Measurements from ENCODE around the gene COL15A1. TPM values are rescaled to one million over a fixed set of nuclear protein-coding genes. Genes with fewer than 3 reads are reported as not detected.

COL15A1 gene
- polyA plus RNA-seq, 1 donor: 227 TPM

DNA sequence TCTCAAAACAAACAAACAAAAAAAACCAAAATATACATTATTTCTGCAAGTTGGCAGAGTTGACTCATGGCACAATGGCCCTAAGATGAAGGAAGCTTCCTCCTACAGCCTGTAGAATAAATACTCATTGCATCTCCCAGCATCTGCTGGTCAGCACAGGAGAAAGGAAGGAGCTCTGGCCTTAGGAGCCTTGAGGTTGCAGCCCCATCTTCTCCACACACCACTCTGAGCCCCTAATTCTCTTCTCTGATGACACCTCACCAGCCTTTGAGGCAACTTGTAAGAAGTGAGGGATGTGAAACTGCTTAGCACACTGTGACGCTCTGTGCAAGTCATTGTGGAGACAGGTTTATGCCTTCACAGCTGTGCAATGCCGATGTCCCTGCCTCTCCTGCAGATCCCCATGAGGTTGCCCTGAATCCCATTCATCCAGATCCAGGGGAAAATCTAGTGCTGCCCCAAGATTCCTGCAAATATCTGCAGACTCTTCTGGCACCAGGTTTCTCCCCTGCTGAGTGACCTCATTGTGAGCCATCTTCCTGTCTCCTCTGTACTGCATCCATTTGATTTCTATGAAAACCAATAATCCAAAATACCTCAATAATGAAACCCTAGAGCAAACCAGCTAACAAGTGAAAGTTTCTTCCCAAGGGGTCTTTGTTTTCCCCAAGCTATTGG lies 95.9 kb downstream of the COL15A1 start:
- no peak for DNase-seq

DNA sequence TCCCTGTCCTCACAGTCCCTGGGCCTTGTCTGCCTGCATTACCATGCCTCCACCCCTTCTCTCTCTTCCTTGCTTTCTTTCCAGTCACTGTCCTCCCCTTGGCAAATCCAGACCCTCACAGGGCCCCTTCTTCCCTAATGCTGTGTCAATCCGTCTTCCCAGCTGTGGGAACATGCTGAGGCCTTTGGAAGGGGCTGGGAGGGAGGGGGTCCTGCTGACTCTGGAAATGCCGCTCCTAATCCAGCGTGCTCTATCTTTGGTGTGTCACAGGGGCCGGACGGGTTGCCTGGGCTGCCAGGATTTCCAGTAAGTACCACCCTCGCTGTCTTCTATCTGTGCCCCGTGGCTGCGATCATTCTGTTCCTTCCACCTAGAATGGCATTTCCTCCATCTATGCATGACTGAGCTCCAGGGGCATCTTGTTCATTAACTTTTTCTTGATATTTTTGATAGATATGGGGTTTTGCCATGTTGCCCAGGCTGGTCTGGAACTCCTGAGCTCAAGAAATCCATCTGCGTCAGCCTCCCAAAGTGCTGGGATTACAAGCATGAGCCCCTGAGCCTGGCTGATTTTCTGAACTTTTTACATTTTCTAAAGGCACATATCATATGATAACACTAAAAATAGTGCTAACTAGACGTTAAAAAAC lies 96.7 kb downstream of the COL15A1 start:
- no peak for DNase-seq

DNA sequence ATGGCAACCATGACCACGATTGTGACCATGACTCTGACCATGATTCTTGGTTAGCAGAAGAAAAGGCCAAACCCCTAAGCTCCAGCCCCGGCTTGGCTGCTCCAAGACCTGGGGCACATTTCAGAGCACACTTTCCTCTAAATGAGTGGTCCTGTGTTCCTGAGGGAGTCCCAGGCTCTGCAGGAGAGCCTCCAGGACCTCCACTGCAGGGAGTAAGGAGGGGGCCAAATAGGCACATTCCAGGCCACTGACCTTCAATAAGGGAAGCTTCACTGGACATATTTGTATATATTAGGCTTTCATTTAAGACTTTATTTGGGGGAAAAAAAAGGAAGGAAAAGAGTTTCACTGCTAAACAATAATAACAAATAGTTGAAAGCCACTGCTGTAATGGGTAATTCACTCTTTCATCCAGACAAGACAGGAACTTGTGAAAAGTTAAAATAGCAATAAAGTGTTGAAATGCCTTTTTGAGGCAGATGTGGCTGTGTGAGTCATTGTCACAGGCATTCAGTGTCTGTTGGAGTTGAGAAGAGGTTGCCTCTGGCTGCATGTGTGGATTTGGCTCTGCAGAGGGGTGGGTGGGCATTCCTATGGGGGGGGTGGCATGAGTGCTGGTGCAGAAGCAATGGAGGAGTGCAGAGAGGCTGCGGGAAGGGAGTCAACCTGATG lies 97.3 kb downstream of the COL15A1 start:
- no peak for DNase-seq

DNA sequence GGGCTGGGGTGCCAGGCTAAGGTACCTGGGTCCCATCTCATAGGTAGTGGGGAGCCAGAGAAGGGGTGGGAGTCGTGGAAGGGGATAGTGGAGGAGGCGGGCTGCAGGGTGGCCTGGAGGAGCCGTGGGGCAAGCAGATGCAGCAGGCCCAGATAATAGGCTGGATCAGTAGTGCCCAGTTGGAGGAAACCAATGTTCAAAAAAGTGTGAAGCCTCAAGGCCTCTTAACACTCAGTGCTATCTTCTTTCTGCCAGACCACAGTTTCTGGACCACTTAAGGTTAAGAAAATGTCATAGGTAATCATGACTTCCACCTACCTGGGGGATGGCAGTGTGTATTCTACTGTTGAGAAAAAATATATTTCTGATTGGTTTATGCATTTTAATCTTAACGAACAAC lies 97.9 kb downstream of the COL15A1 start:
- DNase-seq: no peak

DNA sequence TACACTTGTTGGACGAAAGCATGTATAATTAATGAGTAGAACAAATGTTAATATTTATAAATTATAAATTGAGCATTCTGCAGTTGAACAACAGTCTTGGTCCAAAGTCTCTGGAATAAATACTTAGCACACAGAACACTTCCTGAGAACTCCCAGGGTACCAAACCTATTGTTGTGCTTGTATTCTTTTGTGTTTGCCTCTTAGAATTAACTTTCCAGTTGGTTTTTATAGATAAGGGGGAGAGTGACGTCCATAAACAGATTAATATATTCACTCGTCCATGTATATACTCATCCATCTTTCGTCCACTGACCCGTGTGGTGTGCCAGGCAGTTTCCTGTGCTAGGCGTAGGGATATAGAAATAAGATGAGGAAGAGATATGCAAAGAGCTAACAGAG lies 98.9 kb downstream of the COL15A1 start:
- DNase-seq: no peak

DNA sequence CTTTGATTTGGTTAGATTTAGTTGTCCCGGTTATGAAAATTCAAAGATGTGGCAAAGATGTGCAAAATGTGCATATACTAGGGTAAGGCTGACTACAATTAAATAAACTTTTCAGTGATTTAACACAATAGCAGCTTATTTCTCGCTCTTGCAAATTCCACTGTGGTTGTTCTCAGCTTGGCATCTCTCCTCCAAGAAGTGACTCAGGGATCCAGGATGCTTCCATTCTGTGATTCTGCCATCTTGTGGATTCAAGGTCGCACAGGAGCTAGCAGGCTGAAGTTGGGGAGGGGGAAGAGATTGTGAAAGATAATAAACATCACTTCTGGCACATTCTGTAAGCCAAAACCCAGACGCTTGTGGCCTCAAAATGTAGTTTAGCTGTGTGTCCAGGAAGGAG lies 101.1 kb downstream of the COL15A1 start:
- DNase-seq: no peak

DNA sequence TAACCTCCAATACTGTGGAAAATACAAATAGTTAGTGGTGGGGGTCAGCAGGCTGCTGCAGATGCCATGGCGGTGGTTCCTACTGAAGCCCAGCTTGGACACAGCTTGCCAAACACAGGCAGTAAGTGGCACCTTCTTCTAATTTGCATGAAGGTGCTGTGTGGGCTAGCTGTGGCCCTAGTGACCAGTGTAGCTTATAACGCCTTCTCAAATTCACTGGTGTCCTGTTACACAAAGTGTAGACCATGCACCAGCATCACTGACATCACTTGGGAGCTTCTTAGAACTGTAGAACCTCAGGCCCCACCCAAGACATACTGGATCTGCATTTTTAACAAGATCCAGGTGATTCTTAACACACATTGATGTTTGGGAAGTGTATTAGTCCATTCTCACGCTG lies 102.4 kb downstream of the COL15A1 start:
- DNase-seq: no peak

DNA sequence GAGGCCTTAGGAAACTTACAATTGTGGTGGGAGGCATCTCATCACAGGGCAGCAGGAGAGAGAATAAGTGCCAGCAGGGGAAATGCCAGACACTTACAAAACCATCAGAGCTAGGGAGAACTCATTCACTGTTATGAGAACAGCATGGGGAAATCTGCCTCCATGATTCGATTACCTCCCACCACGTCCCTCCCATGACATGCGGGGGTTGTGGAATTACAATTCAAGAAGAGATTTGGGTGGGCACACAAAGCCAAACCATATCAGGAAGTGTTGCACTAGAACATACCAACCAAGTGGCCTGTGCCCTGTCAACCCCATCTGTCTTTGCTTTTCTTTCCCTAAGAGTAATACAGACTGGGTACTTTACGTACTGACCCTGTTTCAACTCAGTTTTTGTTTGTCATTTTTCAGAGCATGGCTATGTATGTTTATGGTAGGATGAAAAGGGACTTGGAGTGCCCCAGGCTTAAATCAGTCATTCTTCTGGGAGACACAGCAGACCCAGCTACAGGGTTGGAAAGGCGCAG lies 102.9 kb downstream of the COL15A1 start:
- no peak for DNase-seq

DNA sequence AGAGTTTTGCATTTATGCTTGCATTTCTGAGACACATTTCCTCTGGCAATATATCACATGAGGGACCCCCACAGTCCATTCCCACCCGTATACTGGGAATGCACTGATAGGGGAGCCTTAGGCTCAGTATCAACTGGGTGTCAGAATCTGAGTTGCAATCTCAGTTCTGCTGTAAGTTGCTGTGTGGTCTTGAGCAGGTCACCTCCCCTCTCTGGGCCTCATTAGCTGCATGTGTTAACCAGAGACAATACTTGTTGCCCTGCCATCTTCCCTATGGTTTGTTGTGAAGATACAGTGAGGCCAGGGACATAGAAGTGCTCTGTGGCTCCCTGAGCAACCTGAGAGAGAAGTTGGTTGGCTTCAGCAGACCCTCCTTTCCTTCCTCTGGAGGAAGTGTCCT lies 105.5 kb downstream of the COL15A1 start:
- DNase-seq: no peak

DNA sequence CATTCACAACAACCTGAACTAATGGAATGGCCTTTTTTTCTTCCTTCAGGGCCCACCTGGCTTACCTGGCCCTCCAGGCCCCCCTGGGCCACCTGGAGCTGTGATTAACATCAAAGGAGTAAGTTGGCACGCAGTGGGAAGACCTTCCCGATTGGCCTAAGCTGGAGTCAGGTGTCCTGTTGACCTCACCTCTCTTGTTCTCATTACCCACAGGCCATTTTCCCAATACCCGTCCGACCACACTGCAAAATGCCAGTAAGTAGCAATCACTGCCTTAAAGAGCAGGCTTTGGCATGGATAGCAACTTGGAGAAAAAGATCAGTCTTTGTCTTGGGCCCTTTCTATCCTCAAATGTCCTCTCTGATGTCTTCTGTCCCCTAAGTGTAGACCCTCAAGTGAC lies 105.9 kb downstream of the COL15A1 start:
- DNase-seq: no peak

DNA sequence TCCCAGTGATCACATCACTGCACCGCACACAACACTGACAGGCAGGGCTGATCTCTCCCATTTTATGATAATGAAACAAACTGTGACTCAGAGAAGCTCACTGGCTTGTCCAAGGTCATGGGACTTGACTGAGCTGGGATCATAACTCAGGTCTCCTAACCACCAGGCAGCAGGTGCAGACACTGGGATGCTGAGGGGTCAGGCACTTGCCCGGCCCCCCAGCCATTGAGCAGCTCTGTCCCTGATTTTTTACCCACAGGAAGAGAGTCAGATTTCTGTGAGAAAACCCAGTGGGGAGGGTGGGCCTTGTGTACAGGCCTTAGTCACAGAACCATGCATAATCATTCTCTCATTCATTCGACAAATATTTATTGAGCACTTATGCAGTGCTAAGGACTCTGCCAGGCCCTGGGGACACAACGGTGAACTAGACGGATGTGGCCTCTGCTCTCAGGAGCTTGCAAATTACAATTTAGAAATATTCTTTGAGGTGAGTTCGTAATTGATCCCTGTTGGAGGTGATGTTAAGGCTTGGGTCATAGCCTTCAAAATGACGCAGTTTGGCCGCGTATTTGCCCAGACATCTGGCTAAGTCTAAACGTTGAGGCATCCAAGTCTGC lies 106.7 kb downstream of the COL15A1 start:
- no peak for DNase-seq

DNA sequence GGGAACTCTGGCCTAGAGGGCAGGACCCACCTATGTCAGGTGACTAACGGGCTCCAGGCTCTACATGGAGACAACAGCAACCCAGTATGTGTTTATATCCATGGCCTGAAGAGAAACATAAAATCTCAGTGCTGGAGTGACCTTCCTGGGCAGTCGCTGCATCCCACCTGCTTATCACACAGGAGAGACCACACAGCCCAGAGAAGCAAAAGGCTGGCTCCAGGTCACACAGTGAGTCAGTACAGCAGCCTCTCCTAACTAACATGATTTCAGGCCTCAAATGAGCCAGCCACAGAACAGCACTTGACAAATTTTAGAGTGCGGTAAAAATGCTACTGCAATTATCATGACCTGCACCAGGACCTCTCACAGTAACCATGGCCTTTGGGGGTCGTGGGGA lies 107.2 kb downstream of the COL15A1 start:
- no peak for DNase-seq

DNA sequence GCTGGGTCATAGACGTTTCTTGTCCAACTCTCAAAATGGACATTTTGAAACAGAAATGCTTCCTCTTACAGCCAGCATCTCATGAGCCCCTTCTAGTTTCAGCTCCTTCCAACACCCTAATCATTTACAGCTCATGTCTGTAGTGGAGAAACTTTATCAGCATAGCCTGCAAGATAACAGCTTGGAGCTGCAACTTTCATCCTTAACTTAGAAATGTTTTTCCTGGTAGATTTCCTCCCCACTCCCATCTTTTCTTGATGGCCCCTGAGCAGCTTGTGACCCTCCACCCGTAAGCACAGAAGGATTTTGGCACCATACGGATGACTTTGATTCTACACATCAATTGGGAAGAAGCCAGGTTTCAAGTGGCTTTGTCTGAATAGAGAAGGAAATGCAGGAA lies 107.7 kb downstream of the COL15A1 start:
- DNase-seq: no peak

DNA sequence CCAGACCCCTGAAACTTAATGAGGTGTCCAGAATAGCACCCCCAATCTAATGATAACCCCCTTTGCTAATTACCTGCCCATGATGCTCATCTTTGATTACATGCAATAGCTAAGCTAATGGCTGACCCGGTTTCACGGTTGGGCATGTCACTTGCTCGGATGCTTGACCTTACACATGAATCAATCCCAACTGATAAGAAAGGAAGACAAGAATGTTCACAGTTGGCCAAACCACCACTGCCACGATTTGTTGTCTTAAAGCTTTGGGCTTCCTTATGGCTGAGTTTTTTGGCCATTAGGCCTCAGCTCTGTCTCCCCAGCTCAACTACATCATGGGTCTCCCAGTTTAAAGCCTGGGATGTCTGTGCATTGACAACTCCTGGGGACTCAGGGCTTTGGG lies 108.1 kb downstream of the COL15A1 start:
- DNase-seq: no peak

DNA sequence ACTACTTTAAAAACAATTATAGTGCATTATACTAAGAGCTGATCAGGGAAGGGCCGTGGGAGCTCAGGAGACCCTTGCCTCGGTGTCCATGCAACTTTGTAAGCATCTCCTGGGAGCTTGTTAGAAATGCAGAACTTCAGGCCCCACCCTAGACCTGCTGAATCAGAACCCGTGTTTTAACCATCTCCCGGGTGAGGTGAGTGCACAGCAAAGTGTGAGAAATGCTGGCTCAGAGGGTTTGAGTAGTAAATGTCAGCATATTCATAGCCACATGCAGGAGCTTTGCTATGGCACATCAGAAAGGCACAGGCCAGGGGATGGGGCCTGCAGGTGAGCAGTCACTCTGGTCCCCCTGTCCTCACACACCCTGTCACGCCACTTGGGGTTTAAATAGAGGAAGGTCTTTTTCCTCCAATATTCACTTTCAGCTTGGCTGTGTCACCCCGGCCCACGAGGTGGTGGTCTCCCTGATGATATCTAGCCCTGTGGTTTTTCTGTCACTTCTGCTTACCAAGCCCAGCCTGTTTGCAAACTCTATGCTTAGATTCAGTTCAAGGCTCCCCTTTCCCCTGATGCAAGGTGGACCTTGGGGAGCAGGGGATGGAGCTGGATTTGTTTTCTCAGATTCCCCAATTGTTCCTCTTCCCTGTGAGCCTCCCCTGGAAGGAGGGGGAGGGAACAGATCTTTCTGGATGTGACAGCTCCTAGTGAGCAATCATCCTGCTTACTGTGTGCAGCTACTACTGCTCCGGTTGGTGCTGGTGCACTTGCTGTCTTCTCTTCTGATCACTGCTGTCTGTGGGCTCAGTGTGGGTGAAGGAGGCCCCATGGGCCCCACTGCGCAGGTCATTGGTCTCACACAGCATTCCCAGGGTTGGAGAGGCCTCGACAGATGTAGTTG lies 109.4 kb downstream of the COL15A1 start:
- DNase-seq: no peak

DNA sequence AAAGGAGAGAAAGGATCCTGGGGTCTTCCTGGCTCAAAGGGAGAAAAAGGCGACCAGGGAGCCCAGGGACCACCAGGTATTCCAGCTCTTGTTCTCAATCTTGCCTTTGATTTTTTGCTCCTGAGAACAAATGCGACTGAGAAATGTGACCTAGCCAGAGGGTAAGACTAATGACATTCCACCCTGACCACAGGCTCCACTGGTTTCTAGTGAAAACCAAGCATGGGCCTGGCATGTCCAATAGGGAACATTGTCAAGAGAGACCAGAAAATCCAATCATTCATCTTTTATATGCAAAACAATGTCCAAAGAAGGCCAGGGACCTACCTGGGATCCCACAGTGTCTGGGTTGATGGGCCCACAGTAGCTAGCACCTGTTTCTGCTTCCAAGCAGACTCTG lies 110.9 kb downstream of the COL15A1 start:
- DNase-seq: no peak

DNA sequence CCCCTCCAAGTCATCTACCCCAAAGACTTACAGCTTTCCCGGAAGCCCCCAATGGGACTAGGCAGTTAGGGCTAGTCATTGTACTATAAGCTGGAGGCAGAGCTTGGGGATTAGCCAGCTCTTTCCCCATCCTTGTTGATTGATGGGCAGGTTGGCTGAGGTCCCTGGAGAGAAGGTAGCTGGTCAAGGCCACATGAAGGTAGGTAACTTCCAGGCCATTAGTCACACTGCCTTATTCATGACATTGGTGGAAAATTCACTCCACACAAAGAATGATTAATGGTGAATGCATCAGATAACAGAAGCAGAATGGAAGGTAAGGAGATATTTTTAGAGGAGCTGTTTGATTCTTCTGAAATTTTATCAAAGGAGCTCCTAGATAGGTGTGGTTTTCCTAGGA lies 111.7 kb downstream of the COL15A1 start:
- DNase-seq: no peak

DNA sequence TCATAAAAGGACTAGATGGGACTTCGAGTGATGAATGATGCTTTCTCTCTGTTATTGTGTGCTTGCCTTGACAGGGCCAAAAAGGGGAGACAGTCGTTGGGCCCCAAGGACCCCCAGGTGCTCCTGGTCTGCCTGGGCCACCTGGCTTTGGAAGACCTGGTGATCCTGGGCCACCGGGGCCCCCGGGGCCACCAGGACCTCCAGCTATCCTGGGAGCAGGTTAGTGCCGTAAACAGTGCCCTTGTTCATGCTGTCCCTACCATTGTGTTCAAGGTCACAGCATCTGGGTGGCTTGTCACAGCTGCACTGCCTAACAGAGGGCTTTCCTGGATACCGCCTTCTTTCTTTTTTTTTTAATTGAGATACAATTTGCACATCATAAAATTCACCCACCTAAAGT lies 112.5 kb downstream of the COL15A1 start:
- no peak for DNase-seq

DNA sequence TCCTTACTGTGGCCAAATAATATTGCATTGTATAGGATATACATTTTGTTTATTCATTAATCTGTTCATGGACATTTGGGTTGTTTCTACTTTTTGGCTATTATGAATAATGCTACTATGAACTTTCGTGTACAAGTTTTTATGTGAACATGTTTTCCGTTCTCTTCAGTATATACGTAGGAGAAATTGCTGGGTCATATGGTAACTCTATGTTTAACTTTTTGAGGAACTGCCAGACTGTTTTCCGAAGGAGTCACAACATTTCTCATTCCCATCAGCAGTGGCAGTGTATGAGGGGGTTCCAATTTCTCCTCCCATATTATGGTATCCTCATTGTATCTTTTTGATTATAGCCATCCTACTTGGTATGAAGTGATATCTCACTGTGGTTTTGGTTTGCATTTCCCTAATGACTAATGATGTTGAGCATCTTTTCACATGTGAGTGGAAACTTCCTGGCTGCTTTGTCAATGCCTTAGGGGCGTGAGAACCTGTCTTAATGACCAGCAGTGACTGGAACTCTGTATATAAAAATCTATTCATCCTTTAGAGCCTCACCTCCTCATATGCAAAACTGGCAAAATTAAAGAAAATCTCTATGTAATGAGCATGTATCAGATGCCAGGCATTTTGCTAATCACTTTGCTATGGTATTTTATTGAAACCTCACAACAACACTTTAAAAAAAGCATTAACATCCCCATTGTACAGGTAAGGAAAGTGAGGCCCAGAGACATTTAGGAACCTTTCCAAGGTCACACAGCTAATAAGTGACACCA lies 113.4 kb downstream of the COL15A1 start:
- no peak for DNase-seq

DNA sequence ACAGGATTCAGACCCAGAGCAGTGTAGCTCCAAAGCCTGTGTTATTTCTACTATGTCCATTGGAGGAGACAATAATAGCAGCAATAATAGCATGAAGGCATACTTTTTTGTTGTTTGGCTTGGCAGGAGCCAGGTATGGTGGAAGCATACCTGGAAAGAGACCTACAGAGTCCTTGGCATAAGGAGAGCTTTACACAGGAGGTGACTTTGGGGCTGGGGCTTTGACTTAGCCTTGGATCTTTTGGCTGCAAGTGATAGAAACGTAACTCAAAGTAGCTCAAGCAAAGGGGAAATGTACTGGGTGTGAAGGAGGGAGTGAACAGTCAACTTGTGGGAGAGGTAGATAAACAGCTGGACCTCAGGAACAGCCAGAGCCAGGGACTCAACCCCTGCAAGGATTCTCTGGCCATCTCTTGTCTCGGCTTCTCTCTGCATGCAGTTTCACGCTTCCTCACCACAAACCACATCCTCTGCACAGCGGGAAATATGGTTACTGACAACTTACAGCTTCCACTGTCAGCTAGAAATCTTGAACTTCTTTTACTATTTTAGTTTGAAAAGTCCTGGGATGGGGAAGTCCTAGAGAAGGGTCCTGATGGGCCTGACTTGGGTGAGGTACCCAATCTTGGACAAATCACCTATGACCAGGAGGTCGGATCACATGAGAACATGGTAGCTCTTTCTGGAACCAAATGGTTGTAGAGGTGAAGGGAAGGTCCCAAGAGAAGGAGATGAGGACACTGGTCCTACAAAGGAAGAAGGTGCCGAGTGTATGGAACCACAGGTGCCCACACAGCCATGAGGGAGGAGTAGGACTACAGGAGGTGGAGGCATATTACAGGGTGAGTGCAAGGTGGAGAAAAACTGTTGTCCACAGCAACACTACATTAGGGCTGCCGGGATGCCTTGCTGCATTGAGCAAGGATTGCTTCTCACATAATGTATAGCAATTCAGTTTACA lies 114.2 kb downstream of the COL15A1 start:
- DNase-seq: peak; percentile 29

All from hindlimb muscle (tissue), 1 donor.